ENCODE results near the gene PLD3. TPM values are rescaled to one million over a fixed set of nuclear protein-coding genes. Genes with fewer than 3 reads are reported as not detected.

The PLD3 gene
- total and polyA plus RNA-seq, 2 experiments from 2014 or later, result 181 to 490 TPM

- TF ChIP-seq ZNF462 (CRISPR knock-in tag; IDR thresholded peaks at IDR 0.05) (no peak), STAT1 (IDR thresholded peaks at IDR 0.05; ENCODE audit: unreplicated experiment) (no peak), POLR2AphosphoS5 (IDR thresholded peaks at IDR 0.05; ENCODE audit: low read depth) (no peak), ZNF331 (CRISPR knock-in tag; IDR thresholded peaks at IDR 0.05; ENCODE audit: low read depth) (no peak), EZH2phosphoT487 (IDR thresholded peaks at IDR 0.05; ENCODE audit: unreplicated experiment) (no peak), ZNF114 (CRISPR knock-in tag; IDR thresholded peaks at IDR 0.05) (no peak)
Measured at GRCh38 chr19:40365010-40365409, 16.5 kb downstream of the PLD3 start (continued).

GRCh38 chr19:40365613-40366401 lies 17.3 kb downstream of the PLD3 start:
- no peaks in the 10 kb centered on the region for H3K36me3 ChIP-seq (ENCODE audit: insufficient read depth)
- DNase-seq (ENCODE audit: low spot score) (peak; percentile 91), ATAC-seq (peak; percentile 80)
- H3F3A ChIP-seq (replicated peaks; ENCODE audit: low read depth), result no peaks in the 10 kb centered on the region
- no peak overlapping the region for H2AFZ ChIP-seq
- H3K27ac Mint-ChIP-seq, result peak overlapping the region; percentile 44
- H3K79me2 ChIP-seq (replicated peaks; ENCODE audit: insufficient read depth), result peaks cover 7% of the 10 kb centered on the region; the same call in 1 of the 2 replicates
- H3K4me2 ChIP-seq, result peak overlapping the region; percentile 80
- H3K27me3 ChIP-seq (ENCODE audit: insufficient read depth), result no peaks in the 10 kb centered on the region
- H3K4me3 ChIP-seq, result peak overlapping the region; percentile 77
- H3K4me1 Mint-ChIP-seq, result peaks cover 18% of the 10 kb centered on the region
- H3K36me3 Mint-ChIP-seq (ENCODE audit: low read depth), result peaks cover 30% of the 10 kb centered on the region
- H3K9me3 Mint-ChIP-seq, result no peaks in the 10 kb centered on the region
- H3K4me1 ChIP-seq (ENCODE audit: insufficient read depth), result peaks cover 20% of the 10 kb centered on the region
- H3K27me3 Mint-ChIP-seq (ENCODE audit: insufficient read depth, low read depth, poor library complexity), result peaks cover 9% of the 10 kb centered on the region
- peaks cover 6% of the 10 kb centered on the region; the same call in 1 of the 2 replicates for H4K20me1 ChIP-seq (replicated peaks; ENCODE audit: insufficient read depth)
- TF ChIP-seq POLR2AphosphoS5 (IDR thresholded peaks at IDR 0.05; ENCODE audit: low read depth), result peak; percentile 78
- no peak for TF ChIP-seq ZNF462 (CRISPR knock-in tag; IDR thresholded peaks at IDR 0.05)
- TF ChIP-seq ETS1 (IDR thresholded peaks at IDR 0.05), result no peak
- peak overlapping the region; percentile 87 for H3K4me3 Mint-ChIP-seq
- no peak overlapping the region for H3K27ac ChIP-seq (ENCODE audit: low read depth)
- H3K9me2 ChIP-seq (ENCODE audit: insufficient read depth), result no peaks in the 10 kb centered on the region
